Stimulated activated effector memory CD8-positive, alpha-beta T cell treated with anti-CD3 and anti-CD28 coated beads, Interleukin-12 subunit alpha, Interleukin-12 subunit beta, amount 100 ng/mL, for 72 hours (primary cell): ENCODE measurements around the gene PHTF2.
A peak's percentile ranks its signal among the peaks of the same experiment; 100 is the strongest.

Experiments used
- ATAC-seq: fragments of 150-1000 bp; cut with Tn5 transposase; 2 replicates; pipeline ENCODE4 v1.10.0; 2021
- DNase-seq, 2 donors: peaks; one replicate each; pipeline ENCODE4 v3.0.0; 2021 to 2022; ENCODE audit warnings: low spot score in 2 of 2
- H3K27ac Mint-ChIP-seq: one replicate; pipeline ENCODE4 v1.8.0; 2022; ENCODE audit warnings: mild to moderate bottlenecking, mixed read lengths
- H3K36me3 Mint-ChIP-seq: one replicate; pipeline ENCODE4 v1.8.0; 2022; ENCODE audit warnings: mild to moderate bottlenecking, mixed read lengths
- H3K4me1 Mint-ChIP-seq: one replicate; pipeline ENCODE4 v1.8.0; 2022; ENCODE audit warnings: mixed read lengths
- H3K4me3 Mint-ChIP-seq: one replicate; pipeline ENCODE4 v1.8.0; 2022; ENCODE audit warnings: mild to moderate bottlenecking, mixed read lengths
- H3K9me3 Mint-ChIP-seq: one replicate; pipeline ENCODE4 v1.8.0; 2022; ENCODE audit warnings: mixed read lengths

Gene PHTF2

DNA sequence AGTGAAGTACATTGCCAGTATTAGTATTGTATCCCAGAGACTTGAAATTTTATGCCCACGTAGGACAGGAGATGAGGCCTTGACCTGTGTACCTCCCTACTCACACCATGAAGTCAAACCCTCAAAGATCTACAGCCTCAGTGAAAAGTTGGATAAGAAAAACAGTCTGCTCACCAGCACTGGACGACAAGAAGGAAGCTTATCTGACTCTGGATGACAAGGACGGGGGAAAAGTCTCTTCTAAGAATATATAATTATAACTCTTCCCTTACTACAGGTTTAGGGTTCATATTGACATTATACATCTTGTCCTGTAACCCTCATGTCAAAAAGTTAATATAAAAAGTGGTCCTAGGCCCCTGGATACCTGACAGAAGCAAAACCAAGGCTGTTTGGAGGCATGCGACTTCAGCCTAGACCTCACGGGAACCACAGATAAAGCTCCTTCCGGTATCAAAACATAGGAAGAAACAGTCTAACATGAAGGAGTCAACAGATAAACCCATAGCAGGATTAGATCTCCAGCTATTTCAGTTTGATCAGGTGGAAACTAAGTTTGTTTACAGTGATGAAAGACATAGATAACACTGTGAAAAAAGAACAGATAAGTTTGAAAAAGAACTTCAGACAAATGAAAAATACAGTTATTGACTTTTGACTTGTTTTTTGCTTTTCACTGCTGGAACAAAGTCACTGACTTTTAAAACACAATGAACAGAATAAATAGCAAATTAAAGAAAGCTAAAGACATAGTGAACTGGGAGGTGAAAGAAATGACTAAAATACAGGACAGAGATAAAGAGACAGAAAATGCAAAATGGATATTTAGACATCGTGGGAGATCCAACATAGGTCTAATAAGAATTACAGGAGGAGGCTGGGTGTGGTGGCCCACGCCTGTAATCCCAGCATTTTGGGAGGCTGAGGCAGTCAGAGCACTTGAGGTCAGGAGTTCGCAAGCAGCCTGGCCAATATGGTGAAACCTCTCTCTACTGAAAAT lies 145.9 kb downstream of the PHTF2 start:
- no peak overlapping the region for H3K4me3 Mint-ChIP-seq
- H3K9me3 Mint-ChIP-seq, result no peaks in the 10 kb centered on the region
- no peak for DNase-seq
- H3K4me1 Mint-ChIP-seq, result peaks cover 9% of the 10 kb centered on the region
- H3K36me3 Mint-ChIP-seq, result peaks cover 71% of the 10 kb centered on the region
- ATAC-seq, result no peak
- H3K27ac Mint-ChIP-seq, result peak overlapping the region; percentile 18

- Mint-ChIP-seq H3K4me1 (no peaks in the 10 kb centered on the region), H3K9me3 (no peaks in the 10 kb centered on the region), H3K36me3 (peaks cover 48% of the 10 kb centered on the region), H3K4me3 (no peak overlapping the region), H3K27ac (no peak overlapping the region)
- ATAC-seq, result no peak
- no peak for DNase-seq
Observed at GRCh38 chr7:77950548-77950947, 152.0 kb downstream of the PHTF2 start.

DNA sequence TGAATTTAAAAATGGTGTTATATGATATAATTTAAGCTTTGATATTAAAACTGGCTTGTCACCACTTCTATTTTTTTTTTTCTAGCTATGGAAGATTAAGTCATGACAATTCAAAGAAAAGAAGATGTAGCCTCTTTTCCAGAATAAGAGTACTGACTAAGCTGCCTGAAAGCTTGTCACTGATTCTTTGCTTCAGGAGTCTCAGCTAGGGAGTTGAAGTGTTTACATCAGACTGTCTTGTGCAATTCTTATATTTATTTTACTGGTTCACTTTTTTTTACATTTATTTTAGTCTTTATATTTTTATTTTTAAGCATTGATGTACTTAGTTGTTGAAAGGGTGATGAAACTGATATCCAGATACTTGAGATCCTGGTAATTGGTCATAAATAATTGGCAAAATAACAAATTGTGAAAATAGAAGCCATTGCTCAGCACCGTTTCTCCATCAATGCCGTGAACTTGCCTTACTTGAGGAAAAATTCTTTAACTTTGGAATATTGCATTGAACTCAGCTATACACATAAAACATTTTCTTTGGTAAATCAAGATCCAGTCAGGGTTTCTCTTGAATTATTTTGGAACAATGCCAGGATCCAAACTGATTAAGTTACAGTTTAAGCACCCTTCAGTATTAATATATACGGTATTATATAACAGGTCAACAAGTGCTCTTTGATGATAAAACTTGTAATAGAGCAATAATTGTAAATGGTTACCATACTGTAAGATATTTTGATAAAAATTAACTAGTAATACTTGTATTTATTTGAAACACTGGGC lies 156.4 kb downstream of the PHTF2 start:
- ATAC-seq (no peak), DNase-seq (no peak)
- Mint-ChIP-seq H3K4me1 (no peaks in the 10 kb centered on the region), H3K9me3 (no peaks in the 10 kb centered on the region), H3K36me3 (peaks cover 63% of the 10 kb centered on the region), H3K4me3 (no peak overlapping the region), H3K27ac (no peak overlapping the region)

- Mint-ChIP-seq H3K4me3 (no peak overlapping the region), H3K9me3 (no peaks in the 10 kb centered on the region), H3K27ac (no peak overlapping the region), H3K4me1 (no peaks in the 10 kb centered on the region), H3K36me3 (peaks cover 52% of the 10 kb centered on the region)
- DNase-seq (no peak), ATAC-seq (no peak)
Observed at GRCh38 chr7:77958436-77958835, 159.9 kb downstream of the PHTF2 start.

DNA sequence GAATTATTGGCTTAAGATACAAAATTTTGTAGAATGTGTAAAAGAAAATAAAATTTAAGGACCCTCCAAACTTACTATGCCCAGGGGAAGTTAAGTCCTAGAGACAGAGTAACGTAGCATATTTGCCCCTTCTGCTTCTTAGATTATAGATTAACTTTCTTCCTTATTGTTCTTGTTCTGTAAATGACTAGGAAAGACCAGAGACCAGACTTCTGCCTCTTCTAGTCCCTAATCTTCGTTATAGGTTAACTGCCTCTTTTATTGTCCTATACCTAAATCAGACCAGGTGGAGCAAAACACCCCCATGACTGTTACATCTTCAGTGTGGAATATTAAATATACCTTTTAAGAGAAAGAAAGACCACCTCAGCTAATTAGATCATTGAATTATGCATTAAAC lies 160.5 kb downstream of the PHTF2 start:
- no peaks in the 10 kb centered on the region for H3K9me3 Mint-ChIP-seq
- no peak overlapping the region for H3K4me3 Mint-ChIP-seq
- DNase-seq (no peak), ATAC-seq (no peak)
- H3K27ac Mint-ChIP-seq, result no peak overlapping the region
- peaks cover 49% of the 10 kb centered on the region for H3K36me3 Mint-ChIP-seq
- no peaks in the 10 kb centered on the region for H3K4me1 Mint-ChIP-seq

- Mint-ChIP-seq H3K4me1 (no peaks in the 10 kb centered on the region), H3K36me3 (peaks cover 44% of the 10 kb centered on the region), H3K4me3 (no peak overlapping the region), H3K9me3 (no peaks in the 10 kb centered on the region), H3K27ac (no peak overlapping the region)
- ATAC-seq (no peak), DNase-seq (no peak)
Observed at GRCh38 chr7:77960336-77960735, 161.8 kb downstream of the PHTF2 start.

DNA sequence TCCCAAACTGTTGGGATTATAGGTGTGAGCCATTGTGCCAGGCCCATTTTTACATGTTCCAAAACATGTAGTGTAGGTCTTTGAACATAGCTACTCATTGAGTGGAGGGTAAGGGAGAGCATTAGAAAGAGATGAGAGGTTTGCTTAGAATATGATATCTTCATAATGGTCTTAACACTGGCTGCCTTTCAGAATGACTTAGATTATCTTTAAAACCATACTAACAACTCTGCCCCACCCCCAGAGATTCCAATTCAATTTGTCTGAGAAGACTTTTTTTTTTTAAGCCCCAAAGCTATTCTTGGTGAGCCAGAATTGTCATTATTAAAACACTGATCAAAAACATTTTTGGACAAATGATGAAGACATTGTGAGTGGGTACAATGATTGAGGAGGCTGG lies 168.9 kb downstream of the PHTF2 start:
- ATAC-seq (no peak), DNase-seq (no peak)
- Mint-ChIP-seq H3K27ac (no peak overlapping the region), H3K4me1 (no peaks in the 10 kb centered on the region), H3K4me3 (no peak overlapping the region), H3K36me3 (peaks cover 17% of the 10 kb centered on the region), H3K9me3 (no peaks in the 10 kb centered on the region)

DNA sequence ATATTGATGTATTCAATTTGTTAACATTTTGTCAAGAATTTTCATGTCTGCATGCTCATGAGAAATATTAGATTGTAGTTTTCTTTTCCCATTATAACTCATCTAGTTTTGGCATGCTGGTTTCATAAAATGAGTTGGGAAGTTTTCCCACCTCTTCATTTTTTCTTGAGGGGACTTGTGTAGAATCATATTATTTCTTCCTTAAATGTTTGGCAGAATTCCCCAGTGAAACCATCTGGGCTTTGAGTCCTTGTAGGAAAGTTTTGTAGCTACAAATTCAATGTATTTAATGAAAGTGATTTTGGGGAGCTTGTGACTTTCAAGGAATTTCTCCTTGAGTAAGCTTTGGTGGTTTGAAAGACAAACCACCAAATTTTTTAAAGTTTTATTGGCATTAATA lies 173.2 kb downstream of the PHTF2 start:
- Mint-ChIP-seq H3K4me3 (no peak overlapping the region), H3K9me3 (no peaks in the 10 kb centered on the region), H3K27ac (no peak overlapping the region), H3K36me3 (peaks cover 2% of the 10 kb centered on the region), H3K4me1 (no peaks in the 10 kb centered on the region)
- DNase-seq (no peak), ATAC-seq (no peak)

GRCh38 chr7:77975672-77976480 lies 177.3 kb downstream of the PHTF2 start:
- Mint-ChIP-seq H3K4me3 (no peak overlapping the region), H3K36me3 (no peaks in the 10 kb centered on the region), H3K27ac (no peak overlapping the region), H3K9me3 (no peaks in the 10 kb centered on the region), H3K4me1 (no peaks in the 10 kb centered on the region)
- DNase-seq (no peak), ATAC-seq (no peak)

- Mint-ChIP-seq H3K9me3 (no peaks in the 10 kb centered on the region), H3K27ac (no peak overlapping the region), H3K4me3 (no peak overlapping the region), H3K36me3 (no peaks in the 10 kb centered on the region), H3K4me1 (peaks cover 13% of the 10 kb centered on the region)
- ATAC-seq (no peak), DNase-seq (no peak)
Observed at GRCh38 chr7:77979219-77979618, 180.6 kb downstream of the PHTF2 start.

GRCh38 chr7:77980087-77980713 lies 181.6 kb downstream of the PHTF2 start:
- Mint-ChIP-seq H3K9me3 (no peaks in the 10 kb centered on the region), H3K27ac (no peak overlapping the region), H3K4me3 (no peak overlapping the region), H3K36me3 (no peaks in the 10 kb centered on the region), H3K4me1 (peaks cover 13% of the 10 kb centered on the region)
- DNase-seq (no peak), ATAC-seq (no peak)

GRCh38 chr7:77982926-77983550 lies 184.5 kb downstream of the PHTF2 start:
- H3K27ac Mint-ChIP-seq, result peak overlapping the region; percentile 16
- peak in 1 of 2 donors; percentile 52 for DNase-seq
- peak; percentile 99 for ATAC-seq
- H3K4me3 Mint-ChIP-seq, result peak overlapping the region; percentile 49
- H3K9me3 Mint-ChIP-seq, result no peaks in the 10 kb centered on the region
- peaks cover 13% of the 10 kb centered on the region for H3K4me1 Mint-ChIP-seq
- no peaks in the 10 kb centered on the region for H3K36me3 Mint-ChIP-seq

GRCh38 chr7:77983973-77984372 lies 185.4 kb downstream of the PHTF2 start:
- Mint-ChIP-seq H3K4me1 (peaks cover 13% of the 10 kb centered on the region), H3K4me3 (no peak overlapping the region)
- no peak for ATAC-seq

DNA sequence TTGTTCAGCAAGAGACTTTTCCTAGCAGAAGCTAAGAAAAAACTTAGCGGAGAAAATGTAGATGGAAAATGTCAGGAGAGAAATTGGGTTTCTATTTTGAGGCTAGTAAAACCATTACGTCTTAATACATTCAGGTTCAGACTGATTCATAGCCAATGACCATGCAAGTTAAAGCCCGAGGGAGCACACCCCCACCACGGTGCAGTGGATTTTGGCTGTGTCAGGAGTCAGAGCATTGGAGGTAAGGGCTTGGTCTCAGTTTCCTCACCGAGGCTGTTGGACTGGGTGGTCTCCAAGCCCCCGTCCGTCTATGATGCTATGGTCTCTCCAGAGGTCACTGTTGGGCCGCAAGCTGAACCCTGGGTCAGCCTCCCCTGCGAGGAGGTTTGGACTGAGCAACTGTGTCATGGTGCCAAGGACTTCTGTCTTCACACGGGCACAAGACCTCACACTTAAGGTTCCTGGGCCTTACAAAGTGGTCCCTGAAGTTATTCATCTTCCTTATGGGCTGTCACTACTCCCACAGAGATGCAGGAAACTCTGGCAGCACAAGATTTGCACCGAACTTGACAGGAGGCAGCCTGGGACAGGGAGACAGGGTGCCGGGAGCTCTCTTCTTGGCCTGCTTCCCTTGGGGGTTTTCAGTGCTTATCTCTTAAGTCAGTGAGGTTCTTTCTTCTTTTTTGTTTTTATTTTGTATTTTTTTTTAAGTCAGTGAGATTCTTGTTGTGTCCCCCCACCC lies 186.8 kb downstream of the PHTF2 start:
- Mint-ChIP-seq H3K36me3 (no peaks in the 10 kb centered on the region), H3K4me1 (peaks cover 13% of the 10 kb centered on the region), H3K27ac (no peak overlapping the region), H3K4me3 (no peak overlapping the region), H3K9me3 (no peaks in the 10 kb centered on the region)
- no peak for ATAC-seq
- no peak for DNase-seq

More at GRCh38 chr7:77983973-77984372, 185.4 kb downstream of the PHTF2 start:
- Mint-ChIP-seq H3K27ac (no peak overlapping the region), H3K36me3 (no peaks in the 10 kb centered on the region), H3K9me3 (no peaks in the 10 kb centered on the region)
- no peak for DNase-seq
